Left lung (tissue), 10 donors: ENCODE data around the gene TLR3. TPM values are rescaled to one million over a fixed set of nuclear protein-coding genes. Genes with fewer than 3 reads are reported as not detected.

ENCODE experiments used
- ATAC-seq: fragments of 200-7000 bp; cut with Tn5 transposase; one replicate; pipeline ENCODE4 v1.9.1; 2020; ENCODE audit warnings: moderate library complexity
- DNase-seq, 4 donors: peaks; one replicate each; pipeline ENCODE4 v3.0.0-alpha.2; 2013 to 2020
- H3K27ac ChIP-seq, 2 donors: fragments of 200-600 bp; sonication (generic) in 1 of 2; one replicate each; pipeline versions ENCODE4 v1.5.0 to v1.8.0; 2020 to 2021
- H3K27me3 ChIP-seq, 2 donors: fragments of 200-600 bp; sonication (generic) in 1 of 2; one replicate each; pipeline versions ENCODE4 v1.5.0 to v1.8.0; 2020 to 2021
- H3K36me3 ChIP-seq, 2 donors: fragments of 200-600 bp; sonication (generic) in 1 of 2; one replicate each; pipeline versions ENCODE4 v1.5.0 to v1.8.0; 2020 to 2021
- H3K4me1 ChIP-seq, 2 donors: fragments of 200-600 bp; one replicate each; pipeline ENCODE4 v1.8.0; 2021
- H3K4me3 ChIP-seq, 2 donors: fragments of 200-600 bp; sonication (generic) in 1 of 2; one replicate each; pipeline versions ENCODE4 v1.5.0 to v1.8.0; 2020 to 2021; ENCODE audit warnings: mild to moderate bottlenecking in 1 of 2
- H3K9me3 ChIP-seq, 2 donors: fragments of 200-600 bp; sonication (generic) in 1 of 2; one replicate each; pipeline versions ENCODE4 v1.5.0 to v1.8.0; 2020 to 2021
- CTCF ChIP-seq, 2 donors: fragments of 200-600 bp; sonication (generic) in 1 of 2; IDR thresholded peaks; one replicate each; pipeline versions ENCODE4 v1.5.0 to v1.8.0; 2021; ENCODE audit warnings: antibody characterized with exemption in 2 of 2
- intact Hi-C, 2 donors: fragments of 100-400 bp; cut with DNase I; formaldehyde crosslinking; loops; one replicate each; pipeline versions ENCODE4 v1.11.2 to v1.14.2; 2022
- polyA plus RNA-seq, 6 donors: library from polyadenylated mRNA; unstranded; fragments of 120-200 nt; gene quantifications; one replicate each; pipeline ENCODE4 v1.2.1, GENCODE V29; 2013; ENCODE audit not compliant: insufficient read length in 6 of 6
- total RNA-seq, 2 donors: library from RNA; stranded (reverse); fragmentation: NEBNext Ultra II Directional; extraction: Animal tissue kit (Norgen Biotek cat#: 25700); gene quantifications; one replicate each; pipeline ENCODE4 v1.2.1, GENCODE V29; 2021
- donor health status: DM: no; HTN: yes; CAD: no.
- donor health status: DM: no; HTN: no; CAD: no.

Gene TLR3
- total and polyA plus RNA-seq, 8 donors, result 10.0 to 44.2 (median 12.3) TPM

DNA sequence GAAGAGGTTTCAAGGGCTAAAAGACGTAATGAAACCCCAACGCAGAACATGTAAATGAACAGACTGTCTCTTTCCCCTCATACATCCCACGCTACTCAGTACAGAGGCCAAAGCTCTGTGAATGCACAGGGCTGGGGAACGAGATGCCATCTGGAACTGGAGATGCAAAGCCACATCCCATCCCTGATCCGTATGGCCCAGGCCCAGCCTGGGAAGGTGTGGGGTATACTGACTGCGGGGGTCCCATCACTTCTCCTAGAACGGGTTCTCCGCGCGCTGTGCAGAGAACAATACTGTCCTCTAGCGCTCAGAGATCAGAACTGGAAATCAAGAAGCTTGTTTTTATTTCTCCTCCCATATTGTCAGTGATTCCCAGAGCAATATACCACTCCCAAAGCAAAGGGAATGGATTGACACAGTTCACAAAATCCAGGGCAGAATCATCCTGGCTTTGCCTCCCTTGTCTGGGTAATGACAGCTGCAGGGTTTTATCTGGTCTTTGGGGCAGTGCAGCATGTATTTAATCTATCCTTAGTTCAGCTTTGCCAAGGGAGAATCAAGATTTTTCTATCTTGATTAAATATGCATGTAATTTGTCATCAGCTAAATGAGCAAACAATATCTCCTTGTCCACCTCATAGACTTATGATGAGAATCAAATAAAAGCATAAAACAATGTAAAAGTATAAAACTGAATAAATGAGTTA, 47.3 kb upstream of the TLR3 start:
- DNase-seq, result peak in 2 of 4 donors; percentile 49 to 56
- Histone ChIP-seq H3K36me3 (no peaks in the 10 kb centered on the region), H3K9me3 (no peaks in the 10 kb centered on the region), H3K27me3 (no peaks in the 10 kb centered on the region), H3K4me3 (no peak overlapping the region), H3K27ac (no peak overlapping the region), H3K4me1 (no peaks in the 10 kb centered on the region)
- TF ChIP-seq CTCF (IDR thresholded peaks at IDR 0.05), result peak in 1 of 2 donors; percentile 72
- ATAC-seq, result peak; percentile 82
- intact Hi-C loops, result loop anchor here in 1 of 2 donors (5.0 kb wide), 1 partner anchor 379 kb away; no protein-coding TSS in a partner anchor

DNA sequence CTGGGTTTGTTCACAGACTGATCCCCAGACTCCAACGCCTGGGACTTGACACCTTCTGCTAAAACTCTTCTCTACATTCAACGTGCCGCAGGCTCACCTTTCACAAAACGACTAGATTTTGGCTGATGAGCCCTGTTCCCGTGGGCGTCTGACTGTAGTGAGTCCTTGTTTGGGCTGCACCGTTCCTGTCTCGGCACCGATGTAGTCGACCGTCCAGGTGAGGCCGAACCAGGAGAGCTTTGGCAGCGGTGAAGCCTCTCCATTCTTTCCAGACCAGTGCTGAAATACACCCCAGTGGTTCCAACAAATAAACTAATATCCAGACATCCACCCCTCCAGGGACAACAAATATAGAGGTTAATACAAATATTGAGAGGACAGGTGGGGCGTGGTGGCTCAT, 45.0 kb upstream of the TLR3 start:
- Histone ChIP-seq H3K27ac (no peak overlapping the region), H3K4me3 (no peak overlapping the region), H3K9me3 (no peaks in the 10 kb centered on the region), H3K27me3 (no peaks in the 10 kb centered on the region), H3K36me3 (no peaks in the 10 kb centered on the region), H3K4me1 (peaks cover 0 to 1% of the 10 kb centered on the region in 2 donors)
- DNase-seq (peak in 1 of 4 donors; percentile 55), ATAC-seq (no peak)
- TF ChIP-seq CTCF (IDR thresholded peaks at IDR 0.05), result no peak
- intact Hi-C loops, result loop anchor here in 1 of 2 donors (5.0 kb wide), 1 partner anchor 382 kb away; no protein-coding TSS in a partner anchor

DNA sequence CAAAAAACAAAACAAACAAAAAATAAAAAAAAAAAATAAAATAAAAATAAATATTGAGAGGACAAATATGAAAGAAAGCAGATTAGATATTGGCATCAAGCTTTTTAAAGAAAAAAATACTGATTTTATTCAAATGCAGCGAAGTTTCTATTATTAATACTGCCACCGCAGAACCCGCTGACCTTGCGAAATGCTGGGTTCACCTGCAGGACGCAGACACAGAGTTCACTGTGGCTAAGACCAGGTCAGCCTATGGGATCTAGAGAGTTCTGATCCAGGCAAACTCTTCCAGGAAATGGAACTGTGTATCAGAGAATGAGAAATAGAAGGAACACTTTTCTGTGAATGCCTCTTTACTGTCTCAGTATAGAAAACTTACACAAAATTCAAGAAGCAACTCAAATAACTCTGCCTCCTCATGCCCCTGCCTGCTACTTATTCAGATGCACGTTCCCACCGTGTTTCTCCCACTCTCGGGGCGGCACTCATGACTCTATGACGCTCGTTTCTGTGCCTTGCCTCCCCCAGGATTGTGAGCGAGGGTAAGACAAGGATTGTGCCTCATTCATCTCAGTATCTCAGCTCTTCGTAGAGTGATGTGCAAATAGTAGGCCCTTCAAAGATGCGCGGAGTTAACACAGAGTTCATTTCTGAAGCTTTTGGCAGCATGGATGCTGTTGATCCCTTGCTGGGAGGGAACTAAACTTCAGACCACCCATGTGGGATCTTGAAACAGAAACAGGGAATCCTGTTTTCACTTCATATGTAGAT, 44.1 kb upstream of the TLR3 start:
- intact Hi-C loops, result loop anchor here in 1 of 2 donors (5.0 kb wide), 1 partner anchor 383 kb away; no protein-coding TSS in a partner anchor
- no peak for ATAC-seq
- DNase-seq, result no peak
- Histone ChIP-seq H3K4me1 (peaks cover 0 to 7% of the 10 kb centered on the region in 2 donors), H3K9me3 (no peaks in the 10 kb centered on the region), H3K36me3 (no peaks in the 10 kb centered on the region), H3K27ac (no peak overlapping the region), H3K27me3 (no peaks in the 10 kb centered on the region), H3K4me3 (no peak overlapping the region)
- no peak for TF ChIP-seq CTCF (IDR thresholded peaks at IDR 0.05)

- no peaks in the 10 kb centered on the region for H3K36me3 ChIP-seq
- no peak overlapping the region for H3K27ac ChIP-seq
- intact Hi-C loops, result no loop called here
- no peaks in the 10 kb centered on the region for H3K9me3 ChIP-seq
- H3K4me3 ChIP-seq, result no peak overlapping the region
- TF ChIP-seq CTCF (IDR thresholded peaks at IDR 0.05), result no peak
- no peak for DNase-seq
- H3K4me1 ChIP-seq, result peaks cover 0 to 12% of the 10 kb centered on the region in 2 donors
- ATAC-seq, result no peak
- no peaks in the 10 kb centered on the region for H3K27me3 ChIP-seq
These were observed 43.6 kb upstream of the TLR3 start for GRCh38 chr4:186025408-186025690.

GRCh38 chr4:186027405-186027804, 41.6 kb upstream of the TLR3 start:
- peaks cover 0 to 23% of the 10 kb centered on the region in 2 donors for H3K4me1 ChIP-seq
- no peak overlapping the region for H3K27ac ChIP-seq
- H3K9me3 ChIP-seq, result no peaks in the 10 kb centered on the region
- no peaks in the 10 kb centered on the region for H3K27me3 ChIP-seq
- no peak overlapping the region for H3K4me3 ChIP-seq
- no peak for TF ChIP-seq CTCF (IDR thresholded peaks at IDR 0.05)
- intact Hi-C loops, result no loop called here
- no peaks in the 10 kb centered on the region for H3K36me3 ChIP-seq
- DNase-seq (no peak), ATAC-seq (no peak)
